NCI-H524 (cell line): ENCODE data around the gene DIS3L2.
A peak's percentile ranks its signal among the peaks of the same experiment; 100 is the strongest.
"Not testable (repeated sequence)": the region's sequence is repeated elsewhere in the genome, so short reads cannot be mapped to it uniquely, and the experiment has no call there.

Experiments used
- DNase-seq, 2 experiments: peaks; one replicate each; lab custom pipeline; 2025; lab: John Stamatoyannopoulos, UW

The DIS3L2 gene

GRCh38 chr2:232348936-232349335 lies 387.4 kb downstream of the DIS3L2 start:
- no peak for DNase-seq

GRCh38 chr2:232349546-232349945 lies 388.0 kb downstream of the DIS3L2 start:
- DNase-seq: no peak

- no peak for DNase-seq
These were observed 388.6 kb downstream of the DIS3L2 start for GRCh38 chr2:232349946-232350635.

- no peak for DNase-seq
These were observed 389.5 kb downstream of the DIS3L2 start for GRCh38 chr2:232350804-232351685.

- no peak for DNase-seq
These were observed 390.4 kb downstream of the DIS3L2 start for GRCh38 chr2:232351686-232352510.

GRCh38 chr2:232352511-232353091 lies 391.1 kb downstream of the DIS3L2 start:
- DNase-seq: no peak

GRCh38 chr2:232353096-232353495 lies 391.6 kb downstream of the DIS3L2 start:
- DNase-seq: no peak

GRCh38 chr2:232353660-232354059 lies 392.1 kb downstream of the DIS3L2 start:
- DNase-seq: no peak

- no peak for DNase-seq
These were observed 392.6 kb downstream of the DIS3L2 start for GRCh38 chr2:232354069-232354468.

GRCh38 chr2:232361646-232362045 lies 400.1 kb downstream of the DIS3L2 start:
- DNase-seq: no peak

- DNase-seq: no peak
These were observed 400.8 kb downstream of the DIS3L2 start for GRCh38 chr2:232362174-232362900.

- not testable (repeated sequence) for DNase-seq
These were observed 401.7 kb downstream of the DIS3L2 start for GRCh38 chr2:232363064-232363783.

- DNase-seq: no peak
These were observed 402.5 kb downstream of the DIS3L2 start for GRCh38 chr2:232363784-232364615.

- DNase-seq: not testable (repeated sequence)
These were observed 403.5 kb downstream of the DIS3L2 start for GRCh38 chr2:232364806-232365594.

GRCh38 chr2:232365621-232366321 lies 404.3 kb downstream of the DIS3L2 start:
- DNase-seq: peak in 1 of 2 experiments; percentile 28

GRCh38 chr2:232366461-232366860 lies 404.9 kb downstream of the DIS3L2 start:
- DNase-seq: not testable (repeated sequence)

- DNase-seq: no peak
These were observed 405.5 kb downstream of the DIS3L2 start for GRCh38 chr2:232367016-232367415.

- DNase-seq: peak in 1 of 2 experiments; percentile 9
These were observed 406.2 kb downstream of the DIS3L2 start for GRCh38 chr2:232367591-232368233.
